IPS-15b (cell line): ENCODE measurements around the gene SLC38A1.

Source experiments
- H3K27me3 ChIP-seq: one replicate; pipeline ENCODE4 v1.6.1; 2013; ENCODE audit warnings: low read length; ENCODE audit not compliant: control insufficient read depth, insufficient read depth
- H3K36me3 ChIP-seq: one replicate; pipeline ENCODE4 v1.6.1; 2013; ENCODE audit warnings: low read length; ENCODE audit not compliant: control insufficient read depth, insufficient read depth
- H3K4me1 ChIP-seq: one replicate; pipeline ENCODE4 v1.6.1; 2013; ENCODE audit warnings: mild to moderate bottlenecking, low read length; ENCODE audit not compliant: control insufficient read depth, insufficient read depth
- H3K4me3 ChIP-seq: one replicate; pipeline ENCODE4 v1.5.1; 2013; ENCODE audit warnings: low read depth, low read length
- H3K9ac ChIP-seq: one replicate; pipeline ENCODE4 v1.6.1; 2013; ENCODE audit warnings: low read depth, mild to moderate bottlenecking, low read length
- H3K9me3 ChIP-seq: one replicate; pipeline ENCODE4 v1.6.1; 2013; ENCODE audit warnings: mild to moderate bottlenecking, low read length; ENCODE audit not compliant: control insufficient read depth, insufficient read depth

SLC38A1 gene

GRCh38 chr12:46158501-46158900, 110.3 kb downstream of the SLC38A1 start:
- no peak overlapping the region for H3K9ac ChIP-seq
- H3K9me3 ChIP-seq = no peaks in the 10 kb centered on the region
- no peaks in the 10 kb centered on the region for H3K27me3 ChIP-seq
- no peaks in the 10 kb centered on the region for H3K36me3 ChIP-seq
- no peak overlapping the region for H3K4me3 ChIP-seq
- no peaks in the 10 kb centered on the region for H3K4me1 ChIP-seq

DNA sequence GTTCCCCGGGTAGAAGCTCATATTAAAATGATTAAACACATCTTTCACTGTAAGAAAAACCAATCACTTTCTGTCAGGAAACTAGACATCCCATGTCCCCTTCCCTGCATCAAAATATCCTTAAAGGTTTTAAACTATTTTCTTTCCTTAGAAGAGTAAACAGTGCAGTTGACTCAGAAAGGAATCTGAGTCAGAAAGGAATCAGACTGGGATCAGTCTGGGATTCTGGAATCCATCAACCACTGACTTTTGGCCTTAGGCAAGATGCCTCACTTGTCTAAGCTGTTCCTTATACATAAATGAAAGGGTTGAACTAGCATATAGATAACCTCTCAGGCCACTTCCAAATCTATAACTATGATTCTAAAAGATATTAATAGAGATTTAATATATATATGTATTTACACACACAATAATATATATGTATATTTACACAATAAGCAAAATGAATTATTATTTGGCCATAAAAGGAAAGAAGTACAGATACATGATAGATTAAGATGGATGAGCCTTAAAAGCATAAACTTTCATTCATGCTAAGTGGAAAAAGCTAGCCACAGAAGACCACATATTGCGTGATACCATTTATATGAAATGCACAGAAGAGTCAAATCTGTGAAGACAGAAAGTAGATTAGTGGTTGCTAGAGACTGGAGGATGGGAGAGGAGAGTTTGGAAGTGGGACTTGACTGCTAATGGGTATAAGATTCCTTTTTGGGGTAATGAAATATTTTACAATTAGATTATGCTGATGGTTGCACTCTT, 114.4 kb downstream of the SLC38A1 start:
- H3K36me3 ChIP-seq = no peaks in the 10 kb centered on the region
- no peak overlapping the region for H3K9ac ChIP-seq
- no peak overlapping the region for H3K4me3 ChIP-seq
- H3K27me3 ChIP-seq = no peaks in the 10 kb centered on the region
- H3K9me3 ChIP-seq = no peaks in the 10 kb centered on the region
- H3K4me1 ChIP-seq = peaks cover 2% of the 10 kb centered on the region

GRCh38 chr12:46153268-46153872, 115.5 kb downstream of the SLC38A1 start:
- Histone ChIP-seq H3K27me3 (no peaks in the 10 kb centered on the region), H3K9ac (no peak overlapping the region), H3K36me3 (no peaks in the 10 kb centered on the region), H3K4me1 (peaks cover 2% of the 10 kb centered on the region), H3K9me3 (no peaks in the 10 kb centered on the region), H3K4me3 (no peak overlapping the region)

DNA sequence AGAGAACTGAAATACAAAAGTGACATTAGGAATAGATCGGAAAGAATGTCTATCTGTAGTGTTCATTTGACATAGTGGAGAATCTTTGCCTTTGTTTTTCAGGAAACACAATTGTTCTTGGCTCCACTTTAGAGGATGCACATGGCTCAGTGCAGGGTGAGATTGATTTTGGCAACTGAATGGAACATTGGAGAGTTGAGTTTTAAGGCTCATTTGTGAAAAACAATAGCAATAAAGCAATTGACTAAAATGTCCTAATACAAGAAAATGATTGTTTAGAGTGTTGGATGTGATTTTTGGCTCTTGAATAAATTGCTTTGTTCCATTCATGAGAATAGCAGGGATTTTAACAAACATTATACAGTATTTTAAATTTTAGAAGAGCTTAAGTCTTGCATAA, 116.4 kb downstream of the SLC38A1 start:
- Histone ChIP-seq H3K9ac (no peak overlapping the region), H3K4me1 (peaks cover 2% of the 10 kb centered on the region), H3K27me3 (no peaks in the 10 kb centered on the region), H3K9me3 (no peaks in the 10 kb centered on the region), H3K4me3 (no peak overlapping the region), H3K36me3 (no peaks in the 10 kb centered on the region)

- no peak overlapping the region for H3K4me3 ChIP-seq
- H3K4me1 ChIP-seq = peaks cover 2% of the 10 kb centered on the region
- no peaks in the 10 kb centered on the region for H3K27me3 ChIP-seq
- no peaks in the 10 kb centered on the region for H3K9me3 ChIP-seq
- H3K36me3 ChIP-seq = no peaks in the 10 kb centered on the region
- H3K9ac ChIP-seq = no peak overlapping the region
Measured at GRCh38 chr12:46150735-46151134, 118.1 kb downstream of the SLC38A1 start.

- H3K4me1 ChIP-seq = peaks cover 2% of the 10 kb centered on the region
- H3K9ac ChIP-seq = no peak overlapping the region
- H3K27me3 ChIP-seq = no peaks in the 10 kb centered on the region
- no peaks in the 10 kb centered on the region for H3K36me3 ChIP-seq
- no peak overlapping the region for H3K4me3 ChIP-seq
- no peaks in the 10 kb centered on the region for H3K9me3 ChIP-seq
Measured at GRCh38 chr12:46149905-46150304, 118.9 kb downstream of the SLC38A1 start.

- Histone ChIP-seq H3K36me3 (no peaks in the 10 kb centered on the region), H3K9ac (no peak overlapping the region), H3K9me3 (no peaks in the 10 kb centered on the region), H3K27me3 (no peaks in the 10 kb centered on the region), H3K4me1 (peaks cover 2% of the 10 kb centered on the region), H3K4me3 (no peak overlapping the region)
Measured at GRCh38 chr12:46149079-46149464, 119.8 kb downstream of the SLC38A1 start.

GRCh38 chr12:46148327-46149078, 120.3 kb downstream of the SLC38A1 start:
- Histone ChIP-seq H3K9me3 (no peaks in the 10 kb centered on the region), H3K4me1 (peaks cover 2% of the 10 kb centered on the region), H3K9ac (no peak overlapping the region), H3K27me3 (no peaks in the 10 kb centered on the region), H3K4me3 (no peak overlapping the region), H3K36me3 (no peaks in the 10 kb centered on the region)

DNA sequence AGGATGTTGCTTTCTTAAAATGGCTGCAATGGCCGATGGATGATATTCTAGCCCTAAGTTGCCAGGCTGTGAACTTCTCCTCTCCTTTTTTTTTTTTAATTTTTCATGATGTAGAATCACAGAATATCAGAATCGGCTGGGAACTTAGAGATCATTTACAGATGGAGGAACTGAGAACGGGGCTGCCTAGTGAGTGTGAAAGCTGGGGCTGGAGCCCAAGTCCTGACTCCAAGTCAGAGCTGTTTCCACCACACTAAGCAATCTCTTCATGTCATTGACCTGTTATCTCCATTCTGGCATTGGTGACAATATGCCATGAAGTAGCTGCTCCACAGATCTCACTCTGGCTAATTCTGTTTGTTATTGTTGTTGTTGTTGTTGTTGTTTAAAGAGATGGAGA, 121.7 kb downstream of the SLC38A1 start:
- H3K4me3 ChIP-seq = no peak overlapping the region
- no peaks in the 10 kb centered on the region for H3K9me3 ChIP-seq
- H3K27me3 ChIP-seq = no peaks in the 10 kb centered on the region
- peaks cover 2% of the 10 kb centered on the region for H3K4me1 ChIP-seq
- no peaks in the 10 kb centered on the region for H3K36me3 ChIP-seq
- no peak overlapping the region for H3K9ac ChIP-seq

GRCh38 chr12:46145881-46146280, 123.0 kb downstream of the SLC38A1 start:
- Histone ChIP-seq H3K9me3 (no peaks in the 10 kb centered on the region), H3K4me3 (no peak overlapping the region), H3K9ac (no peak overlapping the region), H3K36me3 (no peaks in the 10 kb centered on the region), H3K4me1 (no peaks in the 10 kb centered on the region), H3K27me3 (no peaks in the 10 kb centered on the region)

GRCh38 chr12:46144433-46144832, 124.4 kb downstream of the SLC38A1 start:
- H3K4me3 ChIP-seq = no peak overlapping the region
- no peaks in the 10 kb centered on the region for H3K9me3 ChIP-seq
- H3K9ac ChIP-seq = no peak overlapping the region
- no peaks in the 10 kb centered on the region for H3K4me1 ChIP-seq
- no peaks in the 10 kb centered on the region for H3K36me3 ChIP-seq
- H3K27me3 ChIP-seq = no peaks in the 10 kb centered on the region

DNA sequence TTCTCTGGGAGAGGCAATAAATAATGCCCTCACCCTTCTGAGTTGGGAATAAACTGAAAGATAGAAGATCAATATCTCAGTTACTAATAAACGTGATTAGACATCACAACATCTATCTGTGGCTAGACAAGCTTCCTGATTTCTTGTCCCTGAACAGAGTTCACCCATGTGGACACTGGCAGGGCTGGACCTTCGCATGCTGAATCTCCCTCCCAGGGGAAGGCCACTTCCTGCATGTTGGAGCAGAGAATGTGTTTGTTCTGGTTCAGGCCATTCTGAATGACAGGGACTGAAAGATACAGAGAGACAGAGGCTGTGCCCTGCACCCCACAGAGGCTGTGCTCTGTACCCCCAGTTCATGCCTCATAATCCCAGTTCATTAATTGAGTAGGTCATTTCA, 132.6 kb downstream of the SLC38A1 start:
- no peaks in the 10 kb centered on the region for H3K9me3 ChIP-seq
- no peak overlapping the region for H3K4me3 ChIP-seq
- H3K4me1 ChIP-seq = no peaks in the 10 kb centered on the region
- no peaks in the 10 kb centered on the region for H3K27me3 ChIP-seq
- H3K9ac ChIP-seq = no peak overlapping the region
- no peaks in the 10 kb centered on the region for H3K36me3 ChIP-seq
